Measurements from ENCODE around the gene ADAMTS16.

ADAMTS16 gene

DNA sequence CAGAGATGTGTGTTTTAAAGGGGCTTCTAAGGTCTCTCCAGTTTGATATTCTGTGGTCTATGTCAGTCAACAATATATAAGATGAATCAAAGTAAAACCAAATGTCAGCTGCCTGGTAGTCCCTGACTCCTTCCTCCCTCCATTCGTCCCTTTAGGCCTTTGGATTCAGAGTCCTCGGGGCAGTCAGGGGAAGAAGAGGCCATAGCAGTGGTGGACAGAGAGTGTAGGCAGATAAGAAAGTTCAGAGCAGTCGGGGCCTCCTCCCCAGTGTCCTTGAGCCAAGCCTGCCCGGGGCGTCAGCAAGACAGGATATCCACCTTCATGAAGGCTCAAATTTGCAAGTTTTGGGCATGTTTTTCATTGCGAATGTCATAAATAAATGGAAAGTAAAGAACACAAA, 110.6 kb downstream of the ADAMTS16 start:
- no peak for TF ChIP-seq CTCF (IDR thresholded peaks at IDR 0.05; ENCODE audit: low read depth, low read length)

DNA sequence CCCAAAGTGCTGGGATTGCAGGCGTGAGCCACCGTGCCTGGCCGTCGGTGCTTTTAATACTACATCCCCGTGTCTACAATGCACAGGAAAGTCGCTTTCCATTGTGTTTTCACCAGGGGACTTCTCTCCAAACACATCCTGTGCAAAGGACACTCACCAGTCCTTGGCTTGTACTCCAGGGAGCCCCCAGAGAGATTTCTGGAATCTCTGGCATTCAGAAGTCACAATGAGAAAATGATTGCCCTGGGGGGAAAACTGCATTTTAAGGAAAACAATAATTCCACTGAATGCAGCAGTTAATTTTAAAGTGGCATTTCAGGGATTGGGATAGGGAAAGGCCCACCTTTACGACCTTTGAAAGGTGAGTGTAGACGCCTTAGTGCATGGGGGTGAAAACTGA, 112.0 kb downstream of the ADAMTS16 start:
- TF ChIP-seq CTCF (IDR thresholded peaks at IDR 0.05; ENCODE audit: low read depth, low read length): no peak

More for the DNA sequence above, 110.6 kb downstream of the ADAMTS16 start:
- H3K4me3 ChIP-seq (ENCODE audit: low read depth, low read length): no peak overlapping the region

DNA sequence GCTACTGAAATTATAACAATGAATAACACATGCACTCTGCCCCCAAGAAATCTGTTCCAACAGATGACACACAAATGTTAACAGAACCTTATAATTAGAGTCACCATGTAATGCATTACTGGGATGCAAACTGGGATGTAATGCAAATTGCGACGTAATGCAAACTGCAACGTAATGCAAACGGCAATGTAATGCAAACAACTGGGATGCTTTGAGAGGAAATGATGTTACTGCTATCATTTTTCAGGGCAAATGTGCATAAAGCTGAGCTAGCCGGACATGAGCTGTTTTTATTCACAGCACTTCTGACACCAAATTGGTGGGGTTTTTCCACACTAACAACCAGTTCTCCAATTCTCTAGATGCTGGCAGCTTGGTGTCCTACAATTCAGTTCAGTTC, 117.2 kb downstream of the ADAMTS16 start:
- no peak overlapping the region for H3K4me3 ChIP-seq (ENCODE audit: low read depth, low read length)
- TF ChIP-seq CTCF (IDR thresholded peaks at IDR 0.05; ENCODE audit: low read depth, low read length): no peak

More for the DNA sequence above, 112.0 kb downstream of the ADAMTS16 start:
- no peak overlapping the region for H3K4me3 ChIP-seq (ENCODE audit: low read depth, low read length)

- H3K4me3 ChIP-seq (ENCODE audit: low read depth, low read length): no peak overlapping the region
- TF ChIP-seq CTCF (IDR thresholded peaks at IDR 0.05; ENCODE audit: low read depth, low read length): no peak
These were observed 118.4 kb downstream of the ADAMTS16 start for GRCh38 chr5:5258564-5258963.

DNA sequence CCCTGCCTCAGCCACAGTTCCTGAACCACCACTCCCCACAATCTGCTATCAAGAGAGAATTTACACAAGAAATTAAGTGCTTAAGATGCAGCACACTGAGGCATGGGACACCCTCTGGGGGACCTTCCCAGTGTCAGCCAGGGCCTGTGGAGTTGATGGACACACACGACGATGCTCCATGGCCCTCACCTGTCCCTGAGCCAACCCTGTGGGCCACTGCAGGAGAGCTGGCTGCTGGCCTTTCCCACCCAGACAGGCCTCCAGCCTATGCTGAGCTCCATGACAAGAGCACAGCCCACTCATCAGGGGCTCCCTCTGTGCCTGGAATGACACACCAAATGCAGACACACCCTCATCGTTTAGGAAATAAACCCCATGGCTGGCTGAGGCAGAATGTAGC, 124.6 kb downstream of the ADAMTS16 start:
- TF ChIP-seq CTCF (IDR thresholded peaks at IDR 0.05; ENCODE audit: low read depth, low read length): no peak
- no peak overlapping the region for H3K4me3 ChIP-seq (ENCODE audit: low read depth, low read length)

DNA sequence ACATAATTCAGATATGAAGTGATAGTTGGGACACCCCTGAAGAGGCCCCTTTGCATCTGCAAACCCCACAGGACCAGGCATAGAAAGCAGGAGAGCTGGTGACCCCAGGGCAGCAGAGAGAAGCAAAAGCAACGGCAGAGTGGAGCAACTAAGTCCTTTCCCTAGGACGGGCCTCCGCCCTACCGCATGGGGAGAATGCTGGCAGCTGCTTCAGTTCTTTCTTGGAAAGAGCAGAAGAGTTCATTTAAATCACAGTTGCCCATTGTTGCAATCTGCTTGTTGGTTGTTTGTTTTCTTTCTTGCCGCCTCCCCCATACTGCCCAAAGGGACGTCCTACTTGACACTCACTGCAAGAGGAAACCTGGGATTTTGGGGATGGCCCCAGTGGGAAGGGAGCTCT, 126.2 kb downstream of the ADAMTS16 start:
- no peak overlapping the region for H3K4me3 ChIP-seq (ENCODE audit: low read depth, low read length)
- TF ChIP-seq CTCF (IDR thresholded peaks at IDR 0.05; ENCODE audit: low read depth, low read length): no peak

- TF ChIP-seq CTCF (IDR thresholded peaks at IDR 0.05; ENCODE audit: low read depth, low read length): no peak
These were observed 130.0 kb downstream of the ADAMTS16 start for GRCh38 chr5:5270161-5270560.

More at GRCh38 chr5:5270161-5270560, 130.0 kb downstream of the ADAMTS16 start:
- H3K4me3 ChIP-seq (ENCODE audit: low read depth, low read length): no peak overlapping the region

All from WI38 (cell line).